Peyer's patch (tissue), 4 donors: Measurements from ENCODE around the gene CELSR3. TPM values are rescaled to one million over a fixed set of nuclear protein-coding genes. Genes with fewer than 3 reads are reported as not detected.

ENCODE experiments used
- DNase-seq, 3 donors: peaks; one replicate each; pipeline ENCODE4 v3.0.0-alpha.2; 2017 to 2019
- H3K27ac ChIP-seq, 4 donors: fragments of 200-600 bp; sonication (generic); one replicate each; pipeline ENCODE4 v1.5.1; 2016 to 2019
- H3K27me3 ChIP-seq, 2 donors: fragments of 200-600 bp; sonication (generic); one replicate each; pipeline ENCODE4 v1.5.1; 2019
- H3K36me3 ChIP-seq, 3 donors: fragments of 200-600 bp; sonication (generic); one replicate each; pipeline ENCODE4 v1.5.1; 2016 to 2019
- H3K4me1 ChIP-seq, 4 donors: fragments of 200-600 bp; sonication (generic); one replicate each; pipeline ENCODE4 v1.5.1; 2016 to 2019
- H3K4me3 ChIP-seq, 4 donors: fragments of 200-600 bp; sonication (generic); 1 replicate in 3 of 4; 2 replicates in 1 of 4; pipeline ENCODE4 v1.5.1; 2016 to 2019; ENCODE audit warnings: mild to moderate bottlenecking in 1 of 4
- H3K9me3 ChIP-seq, 4 donors: fragments of 200-600 bp; sonication (generic); one replicate each; pipeline ENCODE4 v1.5.1; 2016 to 2019; ENCODE audit warnings: mild to moderate bottlenecking in 1 of 4
- CTCF ChIP-seq, 6 experiments: fragments of 450-650 bp in 4 of 6; fragments of 200-600 bp in 2 of 6; sonication (generic) in 1 of 6; IDR thresholded peaks; one replicate each; pipeline ENCODE4 v1.5.1; 2017 to 2019; ENCODE audit warnings: antibody characterized with exemption in 6 of 6, mild to moderate bottlenecking in 3 of 6, moderate library complexity in 1 of 6
- POLR2A ChIP-seq, 2 donors: fragments of 450-650 bp; IDR thresholded peaks; one replicate each; pipeline ENCODE4 v1.5.1; 2017; ENCODE audit warnings: antibody characterized with exemption in 2 of 2, mild to moderate bottlenecking in 2 of 2, moderate library complexity in 2 of 2
- total RNA-seq, 4 donors: library from RNA; depleted of rRNA; stranded (reverse); fragments of >200 nt; gene quantifications; one replicate each; pipeline ENCODE4 v1.1.0, GENCODE V29; 2016

The CELSR3 gene
- total RNA-seq, 4 donors from 2014 or later: 2.3 to 5.0 (median 2.9) TPM

- H3K36me3 ChIP-seq: peaks cover 0 to 38% (median 0%) of the 10 kb centered on the region in 3 donors
- H3K27ac ChIP-seq: peak overlapping the region in 3 of 4 donors; percentile 64 to 87 (median 81)
Measured at GRCh38 chr3:48597408-48597800, 65.3 kb downstream of the CELSR3 start.

GRCh38 chr3:48596676-48597407, 65.8 kb downstream of the CELSR3 start:
- no peak for DNase-seq
- no peaks in the 10 kb centered on the region for H3K27me3 ChIP-seq

More at GRCh38 chr3:48597408-48597800, 65.3 kb downstream of the CELSR3 start:
- Histone ChIP-seq H3K4me3 (no peak overlapping the region), H3K9me3 (no peaks in the 10 kb centered on the region), H3K27me3 (no peaks in the 10 kb centered on the region), H3K4me1 (peaks cover 0 to 30% (median 3%) of the 10 kb centered on the region in 4 donors)
- TF ChIP-seq POLR2A (IDR thresholded peaks at IDR 0.05) (no peak), CTCF (IDR thresholded peaks at IDR 0.05) (no peak)
- no peak for DNase-seq

GRCh38 chr3:48596157-48596556, 66.5 kb downstream of the CELSR3 start:
- Histone ChIP-seq H3K36me3 (peaks cover 0 to 25% (median 0%) of the 10 kb centered on the region in 3 donors), H3K4me1 (peaks cover 0 to 30% (median 3%) of the 10 kb centered on the region in 4 donors), H3K4me3 (no peak overlapping the region), H3K9me3 (no peaks in the 10 kb centered on the region), H3K27me3 (no peaks in the 10 kb centered on the region), H3K27ac (peak overlapping the region in 2 of 4 donors; percentile 33 to 87)
- TF ChIP-seq CTCF (IDR thresholded peaks at IDR 0.05) (no peak), POLR2A (IDR thresholded peaks at IDR 0.05) (no peak)
- DNase-seq: no peak

More at GRCh38 chr3:48596676-48597407, 65.8 kb downstream of the CELSR3 start:
- Histone ChIP-seq H3K4me3 (no peak overlapping the region), H3K9me3 (no peaks in the 10 kb centered on the region), H3K4me1 (peaks cover 0 to 30% (median 3%) of the 10 kb centered on the region in 4 donors), H3K36me3 (peaks cover 0 to 32% (median 0%) of the 10 kb centered on the region in 3 donors), H3K27ac (peak overlapping the region; percentile 10 to 87 (median 72))
- TF ChIP-seq CTCF (IDR thresholded peaks at IDR 0.05) (no peak), POLR2A (IDR thresholded peaks at IDR 0.05) (no peak)

- Histone ChIP-seq H3K27me3 (no peaks in the 10 kb centered on the region), H3K27ac (peak overlapping the region in 3 of 4 donors; percentile 33 to 87 (median 38)), H3K4me1 (peaks cover 0 to 30% (median 3%) of the 10 kb centered on the region in 4 donors), H3K36me3 (peaks cover 0 to 20% (median 0%) of the 10 kb centered on the region in 3 donors), H3K4me3 (peak overlapping the region in 1 of 4 donors; percentile 49), H3K9me3 (no peaks in the 10 kb centered on the region)
- peak in 2 of 3 donors; percentile 60 to 63 for DNase-seq
- TF ChIP-seq POLR2A (IDR thresholded peaks at IDR 0.05) (no peak), CTCF (IDR thresholded peaks at IDR 0.05) (no peak)
Measured at GRCh38 chr3:48595526-48596121, 67.1 kb downstream of the CELSR3 start.

- Histone ChIP-seq H3K27ac (peak within 1 kb of the TSS in 3 of 4 donors; percentile 33 to 87 (median 38)), H3K4me1 (peaks cover 0 to 30% (median 3%) of the 10 kb centered on the region in 4 donors), H3K27me3 (no peaks in the 10 kb centered on the region), H3K36me3 (peaks cover 0 to 15% (median 0%) of the 10 kb centered on the region in 3 donors), H3K9me3 (no peaks in the 10 kb centered on the region), H3K4me3 (peak within 1 kb of the TSS; percentile 22 to 49 (median 34))
- no peak for DNase-seq
- TF ChIP-seq POLR2A (IDR thresholded peaks at IDR 0.05): no peak
- TF ChIP-seq CTCF (IDR thresholded peaks at IDR 0.05): no peak
Measured at GRCh38 chr3:48595075-48595525, 67.6 kb downstream of the CELSR3 start, which contains the start of gene COL7A1. COL7A1 (minus strand) TSS chr3:48595329; CDS start chr3:48595159, 170 bp downstream.
